ENCODE measurements around the gene KAZN.

Gene KAZN

DNA sequence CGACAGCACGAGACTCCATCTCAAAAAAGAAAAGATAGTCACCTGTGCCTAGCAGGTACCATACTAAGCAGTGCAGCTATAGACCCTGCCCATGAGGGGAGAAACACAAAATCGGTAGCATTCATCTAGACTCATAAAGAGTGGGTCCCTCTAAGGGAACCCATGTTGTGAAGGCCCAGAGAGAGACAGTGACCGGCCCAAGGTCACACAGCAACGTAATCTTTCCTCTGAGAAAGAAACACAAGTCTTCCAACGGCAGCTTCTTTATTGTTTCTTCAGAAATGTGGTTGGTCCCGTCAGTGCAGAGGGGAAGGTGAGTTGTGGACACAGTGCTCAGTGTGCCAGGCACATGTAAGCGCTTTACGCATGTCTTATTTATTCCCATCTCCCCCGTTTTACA, 356.4 kb downstream of the KAZN start:
- H3K4me3 ChIP-seq (ENCODE audit: control insufficient read depth, low read depth, low read length): no peak overlapping the region
- no peak for TF ChIP-seq CTCF (conservative IDR thresholded peaks at IDR 0.05; ENCODE audit: control insufficient read depth, insufficient read depth, low read depth, low read length)
- DNase-seq (ENCODE audit: low read depth): no peak

GRCh38 chr1:14955402-14955801, 356.9 kb downstream of the KAZN start:
- no peak for DNase-seq (ENCODE audit: low read depth)
- no peak overlapping the region for H3K4me3 ChIP-seq (ENCODE audit: control insufficient read depth, low read depth, low read length)
- TF ChIP-seq CTCF (conservative IDR thresholded peaks at IDR 0.05; ENCODE audit: control insufficient read depth, insufficient read depth, low read depth, low read length): no peak

DNA sequence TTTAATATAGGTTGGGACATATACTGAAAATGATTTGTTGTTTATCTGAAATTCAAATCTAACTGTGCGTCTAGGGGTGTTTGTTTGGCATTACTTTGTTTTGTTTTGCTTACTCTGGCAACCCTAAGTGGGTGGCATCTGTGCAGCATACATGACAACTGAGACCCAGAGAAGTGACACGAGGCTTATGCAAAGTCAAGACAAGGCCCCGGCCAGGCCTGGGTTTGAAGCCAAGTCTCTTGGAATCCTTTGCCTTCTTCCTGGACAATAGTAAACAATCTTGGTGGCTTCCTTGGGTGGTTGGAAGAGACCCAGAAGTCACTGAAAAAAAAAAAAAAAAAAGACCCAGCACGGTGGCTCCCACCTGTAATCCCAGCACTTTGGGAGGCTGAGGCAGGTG, 357.5 kb downstream of the KAZN start:
- no peak for DNase-seq (ENCODE audit: low read depth)
- no peak for TF ChIP-seq CTCF (conservative IDR thresholded peaks at IDR 0.05; ENCODE audit: control insufficient read depth, insufficient read depth, low read depth, low read length)
- no peak overlapping the region for H3K4me3 ChIP-seq (ENCODE audit: control insufficient read depth, low read depth, low read length)

- no peak for DNase-seq (ENCODE audit: low read depth)
- no peak for TF ChIP-seq CTCF (conservative IDR thresholded peaks at IDR 0.05; ENCODE audit: control insufficient read depth, insufficient read depth, low read depth, low read length)
- no peak overlapping the region for H3K4me3 ChIP-seq (ENCODE audit: control insufficient read depth, low read depth, low read length)
Measured at GRCh38 chr1:14956579-14957195, 358.2 kb downstream of the KAZN start.

- H3K4me3 ChIP-seq (ENCODE audit: control insufficient read depth, low read depth, low read length): no peak overlapping the region
- TF ChIP-seq CTCF (conservative IDR thresholded peaks at IDR 0.05; ENCODE audit: control insufficient read depth, insufficient read depth, low read depth, low read length): no peak
- no peak for DNase-seq (ENCODE audit: low read depth)
Measured at GRCh38 chr1:14957375-14958098, 359.1 kb downstream of the KAZN start.

DNA sequence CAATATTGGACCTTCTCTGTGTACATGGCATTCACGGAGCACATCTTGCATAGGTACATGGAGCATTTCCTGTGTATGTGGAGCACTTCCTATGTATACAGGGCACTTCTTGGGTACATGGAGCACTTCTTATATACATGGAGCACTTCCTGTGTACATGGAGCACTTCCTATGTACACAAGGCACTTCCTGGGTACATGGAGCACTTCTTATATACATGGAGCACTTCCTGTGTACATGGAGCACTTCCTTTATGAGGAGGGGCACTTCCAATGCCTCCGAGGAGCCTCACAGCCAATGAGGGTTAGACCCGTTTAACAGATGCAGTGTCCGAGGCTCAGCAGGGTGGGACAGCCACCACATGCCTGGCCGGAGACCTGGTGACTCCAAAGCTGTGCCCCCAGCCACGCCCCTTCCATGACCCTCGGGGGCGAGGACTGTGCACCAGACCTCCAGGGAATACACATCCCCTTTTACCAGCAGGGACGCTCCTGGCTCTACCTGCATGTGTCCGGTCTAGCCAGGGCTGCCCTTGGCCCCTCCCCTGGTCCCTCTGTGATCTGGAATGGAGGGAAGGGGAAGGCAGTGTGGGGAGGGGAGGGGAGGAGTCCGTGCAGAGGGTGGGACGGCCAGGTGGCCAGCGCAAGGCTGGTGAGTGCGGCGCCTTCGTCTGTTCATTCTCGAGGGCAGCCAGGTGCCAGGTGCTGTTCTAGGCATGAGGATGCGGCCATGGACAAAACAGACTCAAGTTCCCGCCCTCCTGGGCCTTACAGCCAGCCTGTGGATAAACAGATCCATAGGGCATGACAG, 360.0 kb downstream of the KAZN start:
- DNase-seq (ENCODE audit: low read depth): no peak
- no peak for TF ChIP-seq CTCF (conservative IDR thresholded peaks at IDR 0.05; ENCODE audit: control insufficient read depth, insufficient read depth, low read depth, low read length)
- no peak overlapping the region for H3K4me3 ChIP-seq (ENCODE audit: control insufficient read depth, low read depth, low read length)

Measured in fibroblast of mammary gland (primary cell).